ENCODE data around the gene SYNRG.
"Not testable (repeated sequence)": the region's sequence is repeated elsewhere in the genome, so short reads cannot be mapped to it uniquely, and the experiment has no call there.

The SYNRG gene

GRCh38 chr17:37609170-37610040, at the start of gene SYNRG:
TSS of gene SYNRG (minus strand) at chr17:37609418. CDS start at chr17:37609355, 63 bp downstream.
- DNase-seq (ENCODE audit: low spot score): peak; percentile 95

- DNase-seq (ENCODE audit: low spot score): no peak
These were observed 48.0 kb upstream of the SYNRG start for GRCh38 chr17:37657202-37657601.

- DNase-seq (ENCODE audit: low spot score): no peak
These were observed 42.6 kb upstream of the SYNRG start for GRCh38 chr17:37651849-37652248.

- DNase-seq (ENCODE audit: low spot score): peak; percentile 69
These were observed 41.3 kb upstream of the SYNRG start for GRCh38 chr17:37650419-37651003.

- DNase-seq (ENCODE audit: low spot score): no peak
These were observed 39.3 kb upstream of the SYNRG start for GRCh38 chr17:37648555-37648954.

GRCh38 chr17:37647856-37648255, 38.6 kb upstream of the SYNRG start:
- no peak for DNase-seq (ENCODE audit: low spot score)

GRCh38 chr17:37643869-37644268, 34.7 kb upstream of the SYNRG start:
- DNase-seq (ENCODE audit: low spot score): peak; percentile 46

- peak; percentile 93 for DNase-seq (ENCODE audit: low spot score)
These were observed 34.0 kb upstream of the SYNRG start, which contains the start of gene DDX52 for GRCh38 chr17:37643118-37643766. TSS of gene DDX52 (minus strand) at chr17:37643446. CDS start at chr17:37643420, 26 bp downstream.

GRCh38 chr17:37642681-37643080, 33.5 kb upstream of the SYNRG start:
- DNase-seq (ENCODE audit: low spot score): peak; percentile 26

GRCh38 chr17:37640015-37640414, 30.8 kb upstream of the SYNRG start:
- no peak for DNase-seq (ENCODE audit: low spot score)

- DNase-seq (ENCODE audit: low spot score): no peak
These were observed 28.7 kb upstream of the SYNRG start for GRCh38 chr17:37637956-37638355.

GRCh38 chr17:37616430-37616829, 7.2 kb upstream of the SYNRG start:
- DNase-seq (ENCODE audit: low spot score): not testable (repeated sequence)

GRCh38 chr17:37614823-37615222, 5.6 kb upstream of the SYNRG start:
- no peak for DNase-seq (ENCODE audit: low spot score)

- DNase-seq (ENCODE audit: low spot score): no peak
These were observed 5.2 kb upstream of the SYNRG start for GRCh38 chr17:37614391-37614790.

- no peak for DNase-seq (ENCODE audit: low spot score)
These were observed 1.8 kb upstream of the SYNRG start for GRCh38 chr17:37610971-37611370.

GRCh38 chr17:37610041-37610420, 813 bp upstream of the SYNRG start:
- DNase-seq (ENCODE audit: low spot score): not testable (repeated sequence)

- peak; percentile 57 for DNase-seq (ENCODE audit: low spot score)
These were observed 658 bp downstream of the SYNRG start for GRCh38 chr17:37608351-37609169.

GRCh38 chr17:37607637-37608331, 1.4 kb downstream of the SYNRG start:
- DNase-seq (ENCODE audit: low spot score): no peak

GRCh38 chr17:37605813-37606505, 3.3 kb downstream of the SYNRG start:
- DNase-seq (ENCODE audit: low spot score): peak; percentile 14

GRCh38 chr17:37605081-37605480, 4.1 kb downstream of the SYNRG start:
- no peak for DNase-seq (ENCODE audit: low spot score)

- DNase-seq (ENCODE audit: low spot score): no peak
These were observed 4.7 kb downstream of the SYNRG start for GRCh38 chr17:37604556-37604955.
